HCT116 (cell line): ENCODE measurements around the gene UNC50. TPM values are rescaled to one million over a fixed set of nuclear protein-coding genes. Genes with fewer than 3 reads are reported as not detected.

Experiments
- ATAC-seq: fragments of 200-7000 bp; cut with Tn5 transposase; 2 replicates; pipeline ENCODE4 v1.9.1; 2020; ENCODE audit warnings: mild to moderate bottlenecking, moderate library complexity
- BruUV-seq: library from RNA; stranded (reverse); fragments of 400-500 nt; replicated peaks from 2 replicates; lab custom pipeline; 2021; lab: Mats Ljungman, UMichigan
- CTCF ChIA-PET: fragments of 300-600 bp; sonication (Branson Sonifier 250); formaldehyde crosslinking; loops from one replicate; lab custom pipeline; 2021; ENCODE audit warnings: antibody characterized with exemption; lab: Charles Lee
- POLR2A ChIA-PET: fragments of 300-600, 350-600 bp; sonication (Branson Sonifier 250); formaldehyde crosslinking; loops from one replicate; lab custom pipeline; 2021; ENCODE audit warnings: antibody characterized with exemption; lab: Charles Lee
- RAD21 ChIA-PET, 2 experiments: fragments of 300-600 bp; sonication (Branson Sonifier 250); formaldehyde crosslinking; loops; one replicate each; lab custom pipeline; 2023; ENCODE audit warnings: low total read pairs in 2 of 2; ENCODE audit not compliant: uncharacterized antibody in 2 of 2, unreplicated experiment in 2 of 2, low non-redundant PET in 1 of 2; lab: Charles Lee
- DNase-seq: peaks from one replicate; pipeline ENCODE4 v3.0.0-alpha.2; 2010; ENCODE audit warnings: low read depth, low spot score
- H2AFZ ChIP-seq: fragments of 200-600 bp; shearing (Covaris generic), sonication (generic); 2 replicates; pipeline ENCODE4 v1.6.1; 2017; ENCODE audit warnings: low read depth, mixed run types, mixed read lengths, antibody characterized with exemption, low read length; ENCODE audit not compliant: poor library complexity, severe bottlenecking
- H3K27ac ChIP-seq: 2 replicates; pipeline ENCODE4 v1.5.1; 2012; ENCODE audit warnings: low read depth, low read length
- H3K27me3 ChIP-seq: fragments of 200-600 bp; sonication (generic); 2 replicates; pipeline ENCODE4 v1.6.1; 2016; ENCODE audit warnings: mixed run types, low read length, mixed read lengths; ENCODE audit not compliant: insufficient read depth
- H3K36me3 ChIP-seq, 2 experiments: fragments of 200-500 bp in 1 of 2; fragments of 200-600 bp in 1 of 2; sonication (Bioruptor generic) in 1 of 2; sonication (generic) in 1 of 2; 2 replicates each; pipeline versions ENCODE4 v1.5.1 to v1.6.1; 2014 to 2016; ENCODE audit warnings: low read length in 2 of 2, inconsistent platforms in 1 of 2, mixed read lengths in 1 of 2, mixed run types in 1 of 2; ENCODE audit not compliant: insufficient read depth in 2 of 2, control insufficient read depth in 1 of 2
- H3K4me1 ChIP-seq, 2 experiments: fragments of 200-600 bp in 1 of 2; sonication (generic) in 1 of 2; 2 replicates each; pipeline versions ENCODE4 v1.5.1 to v1.6.1; 2012 to 2017; ENCODE audit warnings: low read length in 2 of 2, inconsistent platforms in 1 of 2, mild to moderate bottlenecking in 1 of 2, mixed read lengths in 1 of 2, mixed run types in 1 of 2, moderate library complexity in 1 of 2; ENCODE audit not compliant: insufficient read depth in 2 of 2, control insufficient read depth in 1 of 2
- H3K4me2 ChIP-seq: fragments of 200-600 bp; sonication (generic); 2 replicates; pipeline ENCODE4 v1.6.1; 2017; ENCODE audit warnings: mixed run types, low read length, mixed read lengths
- H3K4me3 ChIP-seq, 2 experiments: fragments of 200-600 bp in 1 of 2; sonication (generic) in 1 of 2; replicated peaks in 1 of 2; 2 replicates each; pipeline ENCODE4 v1.5.1; 2011 to 2016; ENCODE audit warnings: low read length in 2 of 2, control low read depth in 1 of 2, low read depth in 1 of 2, mild to moderate bottlenecking in 1 of 2, mixed read lengths in 1 of 2, mixed run types in 1 of 2
- H3K79me2 ChIP-seq: fragments of 200-600 bp; sonication (generic); 2 replicates; pipeline ENCODE4 v1.6.1; 2017; ENCODE audit warnings: mild to moderate bottlenecking, mixed run types, low read length, moderate library complexity, mixed read lengths; ENCODE audit not compliant: insufficient read depth
- H3K9ac ChIP-seq: fragments of 200-600 bp; sonication (generic); 2 replicates; pipeline ENCODE4 v1.6.1; 2016; ENCODE audit warnings: low read length, mixed read lengths
- H3K9me2 ChIP-seq: fragments of 200-600 bp; sonication (generic), shearing (Covaris generic); 2 replicates; pipeline ENCODE4 v1.6.1; 2017; ENCODE audit warnings: mixed run types, mild to moderate bottlenecking, moderate library complexity; ENCODE audit not compliant: insufficient read depth
- H3K9me3 ChIP-seq, 2 experiments: fragments of 200-500 bp in 1 of 2; fragments of 200-600 bp in 1 of 2; sonication (Bioruptor generic) in 1 of 2; sonication (generic) in 1 of 2; 2 replicates each; pipeline ENCODE4 v1.6.1; 2014 to 2017; ENCODE audit warnings: low read length in 2 of 2, mixed read lengths in 2 of 2, inconsistent platforms in 1 of 2, low read depth in 1 of 2, mild to moderate bottlenecking in 1 of 2, mixed run types in 1 of 2, moderate library complexity in 1 of 2; ENCODE audit not compliant: control insufficient read depth in 1 of 2, insufficient read depth in 1 of 2
- H4K20me1 ChIP-seq: fragments of 200-600 bp; sonication (generic), shearing (Covaris generic); 2 replicates; pipeline ENCODE4 v1.6.1; 2017; ENCODE audit warnings: mixed run types, mild to moderate bottlenecking, moderate library complexity; ENCODE audit not compliant: insufficient read depth
- ATF3 ChIP-seq: IDR thresholded peaks from 2 replicates; pipeline ENCODE4 v1.6.1; 2012
- CBX3 ChIP-seq: IDR thresholded peaks from 2 replicates; pipeline ENCODE4 v1.6.1; 2012; ENCODE audit warnings: low read depth
- CEBPB ChIP-seq: IDR thresholded peaks from 2 replicates; pipeline ENCODE4 v1.6.1; 2012; ENCODE audit warnings: low read depth
- CTCF ChIP-seq, 3 experiments: fragments of 200-600 bp in 1 of 3; sonication (generic) in 1 of 3; IDR thresholded peaks in 2 of 3; conservative IDR thresholded peaks in 1 of 3; 2 replicates each; pipeline ENCODE4 v1.5.1; 2012 to 2017; ENCODE audit warnings: low read depth in 2 of 3, low read length in 2 of 3, antibody characterized with exemption in 1 of 3, borderline replicate concordance in 1 of 3, control low read depth in 1 of 3, mild to moderate bottlenecking in 1 of 3, mixed read lengths in 1 of 3, mixed run types in 1 of 3, moderate library complexity in 1 of 3; ENCODE audit not compliant: insufficient read depth in 1 of 3
- ELF1 ChIP-seq: IDR thresholded peaks from 2 replicates; pipeline ENCODE4 v1.6.1; 2012; ENCODE audit warnings: low read depth, borderline replicate concordance
- EZH2 ChIP-seq: fragments of 200-600 bp; sonication (generic); IDR thresholded peaks from 2 replicates; pipeline ENCODE4 v1.6.1; 2017; ENCODE audit warnings: antibody characterized with exemption, mixed run types
- EZH2phosphoT487 ChIP-seq: fragments of 200-600 bp; IDR thresholded peaks from 2 replicates; pipeline ENCODE4 v1.6.1; 2018; ENCODE audit warnings: antibody characterized with exemption, borderline replicate concordance
- FOSL1 ChIP-seq: IDR thresholded peaks from 2 replicates; pipeline ENCODE4 v1.6.1; 2012; ENCODE audit warnings: low read depth
- MAX ChIP-seq: IDR thresholded peaks from 2 replicates; pipeline ENCODE4 v1.6.1; 2012
- POLR2AphosphoS5 ChIP-seq: IDR thresholded peaks from 2 replicates; pipeline ENCODE4 v1.6.1; 2011; ENCODE audit warnings: mild to moderate bottlenecking, low read depth, low read length, moderate library complexity
- RAD21 ChIP-seq: IDR thresholded peaks from 2 replicates; pipeline ENCODE4 v1.6.1; 2012; ENCODE audit warnings: low read depth, mild to moderate bottlenecking
- REST ChIP-seq: IDR thresholded peaks from 2 replicates; pipeline ENCODE4 v1.6.1; 2012; ENCODE audit warnings: low read depth
- SRF ChIP-seq: IDR thresholded peaks from 2 replicates; pipeline ENCODE4 v1.6.1; 2012; ENCODE audit warnings: low read depth
- YY1 ChIP-seq: IDR thresholded peaks from 2 replicates; pipeline ENCODE4 v1.6.1; 2011; ENCODE audit warnings: low read length, low read depth, moderate library complexity, mild to moderate bottlenecking; ENCODE audit not compliant: insufficient replicate concordance; ENCODE audit errors: extremely low read depth
- ZNF274 ChIP-seq: fragments of 200-500 bp; sonication (Bioruptor generic); IDR thresholded peaks from 2 replicates; pipeline ENCODE4 v1.6.1; 2014; ENCODE audit warnings: mild to moderate bottlenecking, low read depth, low read length, inconsistent platforms
- intact Hi-C: fragments of 100-400 bp; cut with micrococcal nuclease; formaldehyde crosslinking; loops from 2 replicates; pipeline ENCODE4 v1.10.0; 2022
- total RNA-seq: library from RNA; stranded (reverse); gene quantifications from one replicate; pipeline ENCODE4 v1.2.1, GENCODE V29; 2021; ENCODE audit not compliant: unreplicated experiment

Gene UNC50
- total RNA-seq, 1 experiment from 2014 or later = 33.0 TPM

GRCh38 chr2:98565941-98566340 is 42.4 kb upstream of the UNC50 start:
- no peak overlapping the region for H3K9ac ChIP-seq
- no peak overlapping the region for H3K4me3 ChIP-seq
- H3K4me2 ChIP-seq = no peak overlapping the region
- H3K4me1 ChIP-seq = no peaks in the 10 kb centered on the region
- POLR2A ChIA-PET = no interaction called here
- TF ChIP-seq ATF3 (no peak), MAX (no peak), FOSL1 (no peak), YY1 (no peak), POLR2AphosphoS5 (no peak), CTCF (IDR thresholded peaks at IDR 0.05 in 2 of 3, conservative IDR thresholded peaks at IDR 0.05 in 1 of 3; ENCODE audit: borderline replicate concordance in 1 of 3, insufficient read depth in 1 of 3, low read depth in 2 of 3, low read length in 2 of 3) (no peak), EZH2 (no peak), CBX3 (no peak), ZNF274 (no peak), SRF (no peak), EZH2phosphoT487 (no peak), RAD21 (no peak), REST (no peak), ELF1 (no peak), CEBPB (no peak)
- H3K79me2 ChIP-seq = no peaks in the 10 kb centered on the region
- no peaks in the 10 kb centered on the region for H3K27me3 ChIP-seq
- H3K27ac ChIP-seq = no peak overlapping the region
- DNase-seq (no peak), ATAC-seq (no peak)
- no TSS peak for BruUV-seq
- no peaks in the 10 kb centered on the region for H3K9me2 ChIP-seq
- H2AFZ ChIP-seq = no peak overlapping the region
- peaks cover 0 to 10% of the 10 kb centered on the region in 2 experiments; a peak in 1 of 4 replicates for H3K36me3 ChIP-seq
- RAD21 ChIA-PET = no interaction called here
- no peaks in the 10 kb centered on the region for H3K9me3 ChIP-seq
- intact Hi-C loops = no loop called here
- CTCF ChIA-PET = no interaction called here
- no peaks in the 10 kb centered on the region for H4K20me1 ChIP-seq
